GM21576 (cell line): ENCODE data around the gene LTO1.

Experiments used
- ATAC-seq: cut with Tn5 transposase; IDR thresholded peaks from one replicate; pipeline ENCODE4 v1.9.1; 2021; ENCODE audit warnings: mild to moderate bottlenecking, moderate library complexity; ENCODE audit not compliant: unreplicated experiment

LTO1 gene

DNA sequence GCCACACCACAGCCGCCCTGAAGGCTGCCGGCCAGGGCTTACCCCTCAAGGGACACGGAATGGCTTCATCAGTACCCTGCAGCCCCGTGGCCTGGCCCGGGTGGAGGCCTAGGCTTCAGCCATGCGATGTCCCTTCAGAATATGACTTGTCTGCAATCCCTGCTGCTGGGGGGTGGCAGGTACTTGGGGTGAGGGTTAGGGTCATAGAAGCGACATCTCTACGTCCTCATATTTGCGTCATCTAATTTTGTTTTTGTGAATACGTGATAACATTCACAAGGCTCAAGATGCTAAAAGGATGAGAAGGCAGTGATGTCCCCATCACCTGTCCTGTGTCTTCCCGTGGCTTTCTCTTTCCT, 27.8 kb downstream of the LTO1 start:
- ATAC-seq = no peak

DNA sequence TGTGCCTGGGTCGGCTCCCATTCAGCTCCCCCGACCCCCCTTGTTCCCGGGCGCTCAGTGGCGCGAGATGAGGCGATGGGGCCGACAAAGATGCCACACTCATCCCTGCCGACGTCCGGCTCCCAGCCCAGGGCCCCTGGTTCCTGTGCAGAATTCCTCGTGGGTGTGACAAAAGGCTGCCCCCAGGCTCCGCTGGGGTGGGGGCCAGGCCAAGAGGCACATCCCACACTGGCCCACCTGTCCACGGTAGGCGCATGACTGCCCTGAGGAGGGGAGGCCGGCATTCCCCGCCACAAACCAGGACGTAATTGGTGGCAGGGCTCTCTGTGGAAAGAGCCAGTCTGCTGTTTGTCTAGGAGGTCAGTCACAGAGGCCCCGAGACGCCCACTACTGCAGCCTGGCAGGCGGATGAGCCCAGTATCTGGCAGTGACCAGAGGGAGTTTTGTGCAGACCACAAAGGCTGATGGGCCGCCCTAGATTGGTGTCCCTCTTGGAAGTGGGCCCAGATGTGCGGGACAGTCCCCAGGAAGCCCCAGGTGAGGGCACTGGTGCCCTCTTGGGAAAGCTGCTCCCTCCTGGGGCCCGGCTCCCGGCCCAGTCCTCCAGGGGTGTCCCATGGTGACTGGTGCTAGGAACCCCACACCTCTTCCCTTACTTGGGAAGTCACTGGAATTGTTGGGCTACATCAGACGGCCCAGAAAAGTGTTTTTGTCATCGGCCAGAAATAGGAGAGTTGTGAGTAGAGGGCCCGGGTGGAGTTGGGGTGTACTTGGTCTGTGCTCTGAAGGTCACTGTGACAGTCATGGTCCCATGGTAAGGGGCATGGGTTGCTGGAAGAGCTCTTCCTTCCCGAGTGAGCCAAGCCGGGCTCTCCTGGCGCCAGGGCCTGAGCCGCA, 28.4 kb downstream of the LTO1 start:
- no peak for ATAC-seq

DNA sequence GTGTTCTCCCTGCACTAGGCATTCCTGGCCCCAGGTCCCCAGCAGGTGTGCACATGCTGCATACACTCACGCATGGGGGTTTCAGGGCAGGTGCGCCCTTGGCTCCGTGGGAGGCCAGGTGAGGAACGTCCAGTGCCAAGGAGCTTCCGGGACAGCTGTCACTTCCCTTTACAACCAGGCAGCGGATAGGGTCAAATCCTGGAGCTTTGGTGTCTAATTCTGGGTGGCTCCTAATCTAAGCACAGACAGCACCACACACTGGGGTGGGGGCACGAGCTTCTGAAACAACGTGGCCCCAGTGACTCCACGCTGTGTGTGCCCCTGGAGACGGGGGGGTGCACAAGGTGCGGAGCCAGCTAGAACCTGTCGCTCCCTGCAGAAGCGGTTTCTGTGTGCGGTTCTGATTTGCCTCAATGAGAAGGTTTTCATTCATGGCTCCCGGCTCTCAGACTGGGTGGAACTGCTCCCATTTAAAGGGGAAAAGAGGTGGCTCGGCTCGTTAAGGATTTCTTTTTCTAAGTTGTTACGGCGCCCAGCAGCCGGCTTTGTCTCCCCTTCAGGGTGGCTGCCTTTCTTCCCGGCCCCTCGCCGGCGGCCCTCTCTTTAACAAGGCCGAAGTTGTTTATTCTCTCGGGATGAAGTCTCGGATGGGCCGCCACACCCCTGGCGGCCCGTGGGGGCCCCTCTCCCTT, 29.2 kb downstream of the LTO1 start:
- ATAC-seq = no peak

DNA sequence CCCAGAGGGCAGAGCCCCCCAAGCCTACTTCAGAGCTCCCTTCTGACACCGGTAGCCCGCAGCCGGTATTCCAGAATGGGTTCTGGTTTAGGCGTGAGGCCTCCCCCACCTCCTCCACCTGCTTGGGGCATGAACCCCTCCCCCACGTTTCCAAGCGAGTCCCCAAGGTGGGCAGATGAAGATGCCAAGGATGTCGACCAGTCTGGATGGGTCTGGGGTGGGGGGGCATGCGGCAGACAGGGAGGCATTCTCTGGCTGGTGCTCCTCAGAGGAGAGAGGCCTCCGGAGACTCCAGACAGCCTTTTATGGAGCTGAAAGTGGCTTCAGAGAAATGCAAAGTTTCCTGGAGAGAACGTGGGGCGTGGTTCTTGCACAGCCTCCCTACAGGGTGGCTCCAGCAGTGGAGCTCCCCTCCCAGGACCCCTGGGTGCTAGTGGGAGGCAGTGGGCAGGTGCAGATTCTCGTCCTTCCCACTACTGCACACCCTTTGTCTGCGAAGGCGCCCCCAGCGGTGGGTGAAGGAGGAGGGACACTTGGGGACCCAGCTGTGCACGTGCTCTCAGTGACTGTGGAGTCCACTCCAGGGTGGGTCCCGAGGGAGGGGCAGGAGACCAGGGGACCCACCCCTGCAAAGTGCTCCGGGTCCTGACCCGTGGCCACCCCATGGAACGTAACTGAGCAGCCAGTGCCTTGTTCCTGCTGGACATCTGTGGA, 30.0 kb downstream of the LTO1 start:
- no peak for ATAC-seq

DNA sequence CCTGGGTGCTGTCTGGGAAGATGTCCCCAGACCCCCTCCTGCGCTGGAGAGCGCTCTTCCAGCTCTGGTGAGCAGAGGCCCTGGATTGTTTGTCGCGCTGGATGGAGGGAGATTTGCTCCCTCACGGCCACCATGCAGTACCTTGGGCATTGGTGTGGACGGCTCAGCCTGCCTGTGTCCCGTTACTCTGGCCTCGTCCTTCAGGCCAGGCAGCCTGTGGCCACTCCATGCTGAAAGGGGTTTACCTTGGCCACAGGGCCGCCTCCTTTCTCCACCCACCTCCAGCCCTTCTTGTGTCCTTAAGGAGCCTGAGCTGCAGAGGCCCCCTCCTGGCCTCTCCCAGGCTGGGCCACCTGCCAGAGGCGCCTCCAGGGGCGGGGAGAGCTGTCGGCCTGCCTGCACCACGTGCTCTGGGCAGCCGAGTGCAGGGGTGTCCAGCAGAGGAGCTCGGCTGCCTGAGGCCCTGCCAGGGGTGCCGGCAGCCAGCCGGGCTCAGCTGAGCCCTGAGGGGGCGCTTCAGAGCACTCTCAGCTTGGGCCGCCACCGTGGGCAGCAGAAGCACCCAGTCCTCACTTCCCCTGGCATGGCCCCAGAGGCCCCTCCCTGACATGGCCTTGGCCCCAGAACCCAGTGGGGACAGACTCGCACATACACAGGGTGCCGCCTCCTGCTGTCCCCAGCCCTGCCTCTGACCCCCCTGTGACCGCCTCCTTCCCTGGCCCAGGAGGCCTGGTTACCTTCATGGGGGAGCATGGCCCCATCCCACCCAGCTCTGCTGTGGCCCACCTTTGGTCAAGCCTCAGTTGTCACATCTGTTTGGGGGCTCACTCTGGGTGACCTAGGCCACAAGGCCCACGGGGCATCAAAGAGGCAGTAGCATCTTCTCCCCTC, 30.8 kb downstream of the LTO1 start:
- ATAC-seq = no peak

DNA sequence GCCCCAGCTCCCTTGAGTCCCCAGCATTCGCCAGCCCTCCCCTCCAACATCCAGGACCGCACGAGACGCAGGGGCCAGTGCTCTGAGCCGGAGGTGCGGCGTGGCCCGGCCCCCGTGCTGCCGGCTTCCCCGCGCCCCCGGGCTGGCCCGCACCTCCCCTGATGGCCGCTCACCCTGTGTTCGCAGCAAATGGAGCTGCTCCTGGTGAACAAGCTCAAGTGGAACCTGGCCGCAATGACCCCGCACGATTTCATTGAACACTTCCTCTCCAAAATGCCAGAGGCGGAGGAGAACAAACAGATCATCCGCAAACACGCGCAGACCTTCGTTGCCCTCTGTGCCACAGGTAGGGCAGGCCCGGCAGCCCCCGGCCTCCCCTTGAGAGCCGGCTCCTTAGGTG, 31.5 kb downstream of the LTO1 start:
- ATAC-seq = no peak

DNA sequence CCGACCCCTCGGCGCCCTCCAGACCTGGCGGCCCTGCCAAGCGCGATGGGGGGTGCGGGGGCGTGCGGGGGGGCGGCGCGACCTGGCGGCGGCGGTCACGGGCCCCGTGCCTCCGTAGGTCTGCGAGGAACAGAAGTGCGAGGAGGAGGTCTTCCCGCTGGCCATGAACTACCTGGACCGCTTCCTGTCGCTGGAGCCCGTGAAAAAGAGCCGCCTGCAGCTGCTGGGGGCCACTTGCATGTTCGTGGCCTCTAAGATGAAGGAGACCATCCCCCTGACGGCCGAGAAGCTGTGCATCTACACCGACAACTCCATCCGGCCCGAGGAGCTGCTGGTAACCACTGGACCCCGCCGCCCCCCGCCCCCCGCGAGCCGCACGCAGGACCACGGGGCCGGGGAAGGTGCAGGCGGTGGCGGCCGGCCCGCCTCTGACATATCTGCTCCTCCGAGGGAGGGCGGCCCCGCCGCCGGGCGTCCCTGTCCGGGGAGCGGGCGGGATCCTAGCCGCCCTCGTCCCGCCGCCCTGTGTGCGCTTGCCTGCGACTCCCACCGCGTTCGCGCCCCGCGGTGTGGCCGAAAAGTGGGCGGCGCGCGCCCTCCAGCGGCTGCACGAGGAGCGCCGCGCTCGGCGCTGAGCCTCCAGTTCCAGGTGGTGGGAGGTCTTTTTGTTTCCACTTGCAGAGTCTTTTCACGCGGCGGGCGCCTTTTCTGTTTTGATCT, 32.1 kb downstream of the LTO1 start:
- peak; percentile 45 for ATAC-seq

DNA sequence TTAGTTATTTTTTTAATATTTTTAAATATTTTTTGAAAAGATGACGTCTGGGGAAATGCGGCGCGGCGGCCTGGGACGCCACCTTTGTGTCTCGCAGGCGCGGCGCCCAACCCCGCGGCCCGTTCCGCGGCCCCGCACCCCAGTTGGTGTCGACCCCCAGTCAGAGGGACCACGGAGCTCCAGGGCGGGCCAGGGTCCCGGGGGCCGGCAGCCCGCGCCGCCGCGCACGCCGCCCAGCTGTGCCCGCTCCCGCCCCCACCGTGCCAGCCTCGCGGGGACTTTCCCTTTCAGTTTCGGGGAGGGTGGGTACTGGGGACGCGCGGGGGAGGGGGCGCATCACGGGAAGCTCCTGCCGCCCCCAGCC, 32.6 kb downstream of the LTO1 start:
- ATAC-seq = no peak

DNA sequence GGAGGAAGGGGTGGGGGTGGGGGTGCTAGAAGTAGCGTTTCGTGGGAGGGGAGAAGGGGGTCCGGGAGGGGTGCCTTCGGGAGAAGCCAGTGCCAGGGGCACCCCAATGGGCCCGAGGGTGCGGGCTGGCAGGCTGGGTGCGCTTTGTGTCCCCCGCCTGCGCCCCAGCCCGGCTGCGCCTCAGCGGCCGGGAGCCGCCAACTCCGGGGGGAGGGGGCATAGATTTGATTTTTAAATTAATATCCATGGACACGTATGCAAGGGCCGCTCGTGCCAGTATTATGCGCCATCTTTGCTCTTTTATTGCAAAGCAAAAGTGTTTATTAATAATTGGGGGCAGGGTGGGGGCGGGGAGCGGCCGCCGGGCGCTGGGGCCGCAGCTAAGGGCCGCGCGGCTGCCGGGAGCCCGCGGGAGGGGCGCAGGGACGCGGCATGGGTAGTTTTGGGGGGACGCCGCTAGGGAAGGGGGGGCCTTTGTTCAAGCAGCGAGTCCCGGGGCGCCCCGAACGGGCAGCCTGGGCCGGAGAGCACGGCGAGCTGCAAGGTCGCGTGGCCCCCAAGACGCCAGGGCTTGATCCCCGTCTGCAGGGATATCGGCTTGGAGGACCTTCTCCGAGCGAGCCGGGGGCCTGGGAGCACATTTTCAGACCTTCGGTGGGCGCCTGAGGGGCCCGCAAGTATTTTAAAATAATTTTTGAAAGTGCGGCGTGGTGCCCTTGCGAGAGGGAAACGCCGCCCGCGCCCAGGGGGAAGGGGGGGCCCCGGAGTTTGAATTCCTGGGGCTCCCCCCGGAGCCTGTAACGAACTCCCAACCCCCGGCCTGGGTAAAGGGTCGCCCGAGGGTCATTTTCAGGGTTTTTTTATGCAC, 33.2 kb downstream of the LTO1 start:
- no peak for ATAC-seq

DNA sequence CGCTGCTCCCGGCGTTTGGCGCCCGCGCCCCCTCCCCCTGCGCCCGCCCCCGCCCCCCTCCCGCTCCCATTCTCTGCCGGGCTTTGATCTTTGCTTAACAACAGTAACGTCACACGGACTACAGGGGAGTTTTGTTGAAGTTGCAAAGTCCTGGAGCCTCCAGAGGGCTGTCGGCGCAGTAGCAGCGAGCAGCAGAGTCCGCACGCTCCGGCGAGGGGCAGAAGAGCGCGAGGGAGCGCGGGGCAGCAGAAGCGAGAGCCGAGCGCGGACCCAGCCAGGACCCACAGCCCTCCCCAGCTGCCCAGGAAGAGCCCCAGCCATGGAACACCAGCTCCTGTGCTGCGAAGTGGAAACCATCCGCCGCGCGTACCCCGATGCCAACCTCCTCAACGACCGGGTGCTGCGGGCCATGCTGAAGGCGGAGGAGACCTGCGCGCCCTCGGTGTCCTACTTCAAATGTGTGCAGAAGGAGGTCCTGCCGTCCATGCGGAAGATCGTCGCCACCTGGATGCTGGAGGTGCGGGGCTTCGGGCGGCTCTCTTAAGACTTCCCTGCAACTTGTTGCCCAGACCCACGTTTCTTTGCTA, 34.1 kb downstream of the LTO1 start, which contains the start of gene CCND1:
Gene CCND1, plus strand, starts transcription at position 162 of the 587 bp plus-strand sequence. Its CDS starts 158 bp downstream, at position 320.
- ATAC-seq = no peak

DNA sequence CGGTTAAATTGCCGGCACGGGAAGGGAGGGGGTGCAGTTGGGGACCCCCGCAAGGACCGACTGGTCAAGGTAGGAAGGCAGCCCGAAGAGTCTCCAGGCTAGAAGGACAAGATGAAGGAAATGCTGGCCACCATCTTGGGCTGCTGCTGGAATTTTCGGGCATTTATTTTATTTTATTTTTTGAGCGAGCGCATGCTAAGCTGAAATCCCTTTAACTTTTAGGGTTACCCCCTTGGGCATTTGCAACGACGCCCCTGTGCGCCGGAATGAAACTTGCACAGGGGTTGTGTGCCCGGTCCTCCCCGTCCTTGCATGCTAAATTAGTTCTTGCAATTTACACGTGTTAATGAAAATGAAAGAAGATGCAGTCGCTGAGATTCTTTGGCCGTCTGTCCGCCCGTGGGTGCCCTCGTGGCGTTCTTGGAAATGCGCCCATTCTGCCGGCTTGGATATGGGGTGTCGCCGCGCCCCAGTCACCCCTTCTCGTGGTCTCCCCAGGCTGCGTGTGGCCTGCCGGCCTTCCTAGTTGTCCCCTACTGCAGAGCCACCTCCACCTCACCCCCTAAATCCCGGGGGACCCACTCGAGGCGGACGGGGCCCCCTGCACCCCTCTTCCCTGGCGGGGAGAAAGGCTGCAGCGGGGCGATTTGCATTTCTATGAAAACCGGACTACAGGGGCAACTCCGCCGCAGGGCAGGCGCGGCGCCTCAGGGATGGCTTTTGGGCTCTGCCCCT, 34.7 kb downstream of the LTO1 start:
- no peak for ATAC-seq

DNA sequence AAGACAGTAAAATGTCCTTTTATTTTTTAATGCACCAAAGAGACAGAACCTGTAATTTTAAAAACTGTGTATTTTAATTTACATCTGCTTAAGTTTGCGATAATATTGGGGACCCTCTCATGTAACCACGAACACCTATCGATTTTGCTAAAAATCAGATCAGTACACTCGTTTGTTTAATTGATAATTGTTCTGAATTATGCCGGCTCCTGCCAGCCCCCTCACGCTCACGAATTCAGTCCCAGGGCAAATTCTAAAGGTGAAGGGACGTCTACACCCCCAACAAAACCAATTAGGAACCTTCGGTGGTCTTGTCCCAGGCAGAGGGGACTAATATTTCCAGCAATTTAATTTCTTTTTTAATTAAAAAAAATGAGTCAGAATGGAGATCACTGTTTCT, 35.3 kb downstream of the LTO1 start:
- ATAC-seq = no peak

DNA sequence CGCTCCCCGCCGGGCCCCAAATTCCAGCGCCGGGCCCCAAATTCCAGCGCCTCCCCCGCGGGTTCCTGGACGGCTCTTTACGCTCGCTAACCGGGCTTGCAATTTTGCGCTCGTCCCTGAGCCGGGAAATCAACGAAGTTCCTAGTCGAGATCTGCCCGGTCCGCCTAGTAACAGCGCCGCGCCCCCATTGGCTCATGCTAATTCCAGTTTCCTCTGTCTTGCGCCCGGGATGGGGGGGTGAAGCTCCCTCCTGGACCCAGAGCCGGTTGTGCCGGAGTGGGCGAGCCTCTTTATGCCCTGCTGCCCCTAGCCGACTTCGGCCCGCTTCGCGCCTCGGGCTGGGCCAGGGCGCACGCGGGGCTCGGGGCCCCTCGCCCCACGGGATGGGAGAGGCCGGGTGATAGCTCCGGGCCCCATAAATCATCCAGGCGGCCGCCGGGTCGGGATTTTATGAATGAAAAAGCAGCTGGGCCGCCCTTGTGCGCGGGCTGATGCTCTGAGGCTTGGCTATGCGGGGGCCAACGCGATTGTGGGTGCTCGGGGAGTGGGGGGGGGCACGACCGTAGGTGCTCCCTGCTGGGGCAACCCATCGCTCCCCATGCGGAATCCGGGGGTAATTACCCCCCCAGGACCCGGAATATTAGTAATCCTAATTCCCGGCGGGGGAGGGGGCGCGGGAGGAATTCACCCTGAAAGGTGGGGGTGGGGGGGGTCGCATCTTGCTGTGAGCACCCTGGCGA, 36.0 kb downstream of the LTO1 start:
- no peak for ATAC-seq

DNA sequence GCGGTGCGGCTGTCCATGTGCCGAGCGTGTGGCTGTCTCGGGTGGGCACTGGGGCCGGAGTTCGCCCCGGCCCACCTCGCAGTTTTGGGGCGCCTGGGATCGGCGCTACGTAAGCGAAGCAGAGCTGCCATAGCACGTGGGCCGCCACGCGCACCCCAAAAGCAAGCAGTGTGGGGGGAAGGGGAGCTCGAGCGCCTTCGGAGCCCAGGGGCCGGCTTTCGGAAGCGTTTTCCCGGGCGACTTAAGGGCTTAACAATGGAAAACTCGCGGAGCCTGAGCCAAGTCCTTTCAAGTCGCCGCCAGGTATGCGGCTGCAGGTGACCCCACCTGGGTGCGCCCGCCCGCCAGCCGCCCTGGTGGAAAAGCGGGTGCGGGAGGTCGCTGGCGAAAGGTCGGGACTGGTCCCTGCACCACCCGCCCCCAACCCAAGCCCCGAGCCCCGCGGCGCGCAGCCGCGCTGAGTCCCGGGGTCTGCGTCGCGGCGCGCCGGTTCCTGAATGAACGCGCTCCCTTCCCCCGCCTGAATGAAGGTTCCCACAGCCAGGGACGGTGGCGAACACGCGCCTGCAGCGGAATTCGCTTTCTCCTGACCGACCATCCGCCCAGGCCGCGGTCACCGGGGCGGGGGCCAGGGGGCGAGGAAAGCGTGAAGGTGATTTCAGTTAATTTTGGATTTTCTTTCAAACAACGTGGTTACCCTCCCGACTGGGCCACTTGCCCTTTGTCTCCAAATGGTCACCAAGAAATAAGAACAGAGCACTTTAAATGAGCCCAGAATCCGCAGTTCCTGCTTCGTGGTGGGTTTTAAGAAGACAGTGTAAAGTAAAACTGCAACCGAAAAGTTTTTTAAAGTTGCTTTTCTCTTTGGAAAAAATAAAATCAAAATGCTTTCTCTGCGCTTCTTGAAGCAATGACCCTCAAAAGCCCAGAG, 36.9 kb downstream of the LTO1 start:
- ATAC-seq = no peak

DNA sequence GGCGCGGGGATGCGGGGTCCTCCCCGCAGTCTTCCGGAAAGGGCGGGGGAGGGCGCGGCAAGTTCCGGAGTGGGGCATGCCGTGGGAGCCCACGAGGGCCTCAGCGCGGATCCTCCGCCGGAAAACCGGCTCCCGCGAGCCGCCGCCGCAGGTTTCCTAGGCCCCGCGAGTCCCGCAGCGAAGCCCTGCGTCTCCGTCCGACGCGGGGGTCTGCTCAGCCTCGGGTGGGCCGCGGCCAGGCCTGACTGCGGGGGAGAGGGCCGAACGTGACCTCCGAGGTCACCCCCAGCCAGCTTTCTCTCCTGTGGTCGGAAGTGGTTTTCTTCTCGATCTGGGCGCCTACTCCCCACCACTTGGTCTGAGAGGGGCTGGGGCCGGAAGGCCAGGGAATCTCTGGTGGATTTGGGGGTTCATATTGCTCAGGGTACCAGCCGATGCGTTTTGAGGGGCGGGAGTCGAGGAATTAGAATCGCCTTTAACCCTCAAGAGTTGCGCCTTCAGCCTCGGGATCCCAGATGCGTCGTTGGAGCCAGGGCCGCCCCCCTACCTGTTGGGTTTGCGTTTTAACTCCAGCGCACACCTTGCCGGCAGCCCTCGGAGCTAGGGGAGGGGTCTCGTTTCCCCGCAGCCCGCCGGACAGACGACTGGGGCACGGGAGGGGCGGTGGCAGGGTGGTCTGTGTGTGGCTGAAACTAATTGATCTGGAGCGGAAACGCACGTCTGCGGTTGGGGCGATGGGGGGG, 37.8 kb downstream of the LTO1 start:
- no peak for ATAC-seq
